Measurements from ENCODE around the gene SAXO1.
A peak's percentile ranks its signal among the peaks of the same experiment; 100 is the strongest.

Gene SAXO1

GRCh38 chr9:18910916-18911315 is 122.1 kb downstream of the SAXO1 start:
- no peak for DNase-seq (ENCODE audit: low read depth)

GRCh38 chr9:18910435-18910834 is 122.6 kb downstream of the SAXO1 start:
- no peak for DNase-seq (ENCODE audit: low read depth)

GRCh38 chr9:18909140-18910018 is 123.6 kb downstream of the SAXO1 start:
- DNase-seq (ENCODE audit: low read depth): no peak

GRCh38 chr9:18907927-18908625 is 124.9 kb downstream of the SAXO1 start:
- no peak for DNase-seq (ENCODE audit: low read depth)

DNA sequence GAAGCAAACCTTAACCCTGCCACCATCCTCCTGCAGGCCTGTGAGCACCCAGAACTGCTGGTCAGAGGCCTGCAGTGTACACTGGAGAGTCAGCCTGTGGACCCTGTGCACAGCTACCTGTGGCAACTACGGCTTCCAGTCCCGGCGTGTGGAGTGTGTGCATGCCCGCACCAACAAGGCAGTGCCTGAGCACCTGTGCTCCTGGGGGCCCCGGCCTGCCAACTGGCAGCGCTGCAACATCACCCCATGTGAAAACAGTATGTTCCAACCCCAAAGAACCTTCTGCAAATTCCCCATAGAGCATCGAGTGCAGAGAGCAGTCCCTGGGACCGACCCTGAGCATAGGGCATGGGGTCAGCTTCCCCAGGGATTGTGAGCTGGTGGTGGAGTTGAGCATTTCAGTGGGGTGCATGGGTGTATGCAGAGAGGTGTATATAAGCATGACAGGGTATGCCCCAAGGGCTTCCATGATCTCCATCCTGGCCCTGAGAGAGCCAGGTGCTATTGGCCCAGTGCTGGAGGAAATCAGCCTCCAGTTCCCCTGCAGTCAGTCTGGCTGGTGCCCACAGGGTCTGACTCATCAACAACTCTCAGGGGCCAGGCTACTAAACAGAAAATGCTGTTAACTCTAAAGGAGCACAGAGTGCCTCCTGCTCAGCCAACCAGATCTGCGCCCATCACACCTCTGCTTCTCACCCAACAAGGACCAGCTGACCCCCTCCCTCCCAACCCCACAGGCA is 126.2 kb downstream of the SAXO1 start:
- DNase-seq (ENCODE audit: low read depth): no peak

- DNase-seq (ENCODE audit: low read depth): peak; percentile 44
Observed at GRCh38 chr9:18905883-18906629, 127.0 kb downstream of the SAXO1 start.

GRCh38 chr9:18905028-18905882 is 127.8 kb downstream of the SAXO1 start:
- peak; percentile 61 for DNase-seq (ENCODE audit: low read depth)

- no peak for DNase-seq (ENCODE audit: low read depth)
Observed at GRCh38 chr9:18903450-18903849, 129.6 kb downstream of the SAXO1 start.

DNA sequence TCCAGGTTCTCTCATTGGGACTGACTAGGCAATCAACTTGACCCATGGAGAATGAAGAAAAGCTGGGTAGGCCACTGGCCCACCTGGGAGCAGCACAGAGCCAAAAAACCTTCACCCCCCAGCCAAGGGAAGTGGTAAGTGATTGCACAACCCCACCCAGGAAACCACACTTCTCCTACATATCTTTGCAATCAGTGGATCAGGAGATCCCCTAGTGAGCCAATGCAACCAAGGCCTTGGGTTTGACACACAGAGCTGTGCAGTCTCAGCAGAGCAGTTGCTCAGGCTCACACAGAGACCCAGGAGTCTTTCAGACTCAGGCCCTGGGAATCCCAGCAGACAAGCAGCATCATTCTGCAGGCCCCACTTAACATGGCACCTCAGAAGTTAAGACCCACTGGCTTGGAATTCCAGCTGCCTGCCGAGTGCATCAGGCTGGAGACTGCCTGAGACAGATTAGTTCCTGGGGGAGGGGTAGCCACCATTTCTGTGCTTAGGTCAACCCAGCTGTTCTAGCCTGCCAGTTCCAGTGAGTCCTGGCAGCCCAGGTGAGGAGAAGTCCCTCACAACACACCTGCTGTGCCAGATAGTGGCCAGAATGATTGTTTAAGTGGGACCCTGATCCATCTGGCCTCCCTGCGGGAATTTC is 136.4 kb downstream of the SAXO1 start:
- no peak for DNase-seq (ENCODE audit: low read depth)

DNA sequence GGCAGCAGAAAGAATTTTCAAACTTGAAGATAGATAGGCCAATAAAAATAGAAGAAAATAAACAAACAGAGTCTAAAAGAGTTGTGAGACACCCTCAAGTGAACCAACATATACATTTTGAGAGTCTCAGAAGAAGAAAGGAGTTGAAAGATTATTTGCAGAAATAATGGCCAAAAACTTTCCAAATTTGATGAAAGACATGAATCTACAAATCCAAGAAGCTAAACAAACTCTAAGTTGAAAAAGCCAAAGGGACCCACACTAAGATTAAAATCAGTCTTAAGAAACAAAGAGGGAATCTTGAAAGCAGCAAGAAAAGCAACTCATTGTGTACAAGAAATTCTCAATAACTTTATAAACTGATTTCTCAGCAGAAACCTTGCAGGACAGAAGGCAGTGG is 137.0 kb downstream of the SAXO1 start:
- DNase-seq (ENCODE audit: low read depth): no peak

DNA sequence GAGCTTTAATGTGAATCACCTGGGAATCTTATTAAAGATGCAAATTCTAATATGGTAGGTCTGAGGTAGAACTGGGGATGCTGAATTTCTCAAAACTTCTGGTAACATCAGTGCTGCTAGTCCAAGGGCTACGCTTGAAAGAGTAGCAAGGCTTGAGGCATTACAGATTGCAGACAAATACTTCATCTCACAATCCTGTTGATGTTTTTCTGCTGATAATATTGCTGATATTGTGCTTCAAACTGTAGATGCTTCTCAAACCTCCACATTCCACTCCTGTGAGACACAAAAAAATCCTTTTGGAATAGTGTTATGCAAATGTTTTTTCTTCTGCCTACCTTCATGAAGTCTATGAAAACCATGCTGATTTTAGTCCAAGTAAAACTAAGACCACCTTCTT is 139.5 kb downstream of the SAXO1 start:
- no peak for DNase-seq (ENCODE audit: low read depth)

- no peak for DNase-seq (ENCODE audit: low read depth)
Observed at GRCh38 chr9:18893046-18893445, 140.0 kb downstream of the SAXO1 start.

GRCh38 chr9:18891946-18892670 is 140.9 kb downstream of the SAXO1 start:
- no peak for DNase-seq (ENCODE audit: low read depth)

DNA sequence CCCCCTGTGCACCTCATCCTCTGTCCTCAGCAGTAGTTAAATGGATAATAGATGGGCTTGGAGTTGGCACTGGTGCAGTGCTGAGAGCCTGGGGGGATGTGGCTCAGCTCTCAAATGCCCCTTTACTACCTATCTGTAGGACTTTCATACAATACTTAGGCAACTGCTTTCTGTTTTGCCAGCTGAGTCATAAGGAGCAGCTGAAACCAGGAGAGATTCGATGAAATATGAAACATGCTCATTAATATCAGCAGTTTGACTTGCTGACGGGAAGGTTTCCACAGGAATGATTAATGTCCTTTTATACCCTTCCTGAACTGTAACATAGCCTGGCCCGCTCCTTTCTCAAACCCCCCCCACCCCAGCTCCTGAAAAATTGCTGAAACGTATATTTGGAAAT is 142.6 kb downstream of the SAXO1 start:
- DNase-seq (ENCODE audit: low read depth): peak; percentile 41

GRCh38 chr9:18889550-18889949 is 143.5 kb downstream of the SAXO1 start:
- no peak for DNase-seq (ENCODE audit: low read depth)

GRCh38 chr9:18888290-18888689 is 144.7 kb downstream of the SAXO1 start:
- no peak for DNase-seq (ENCODE audit: low read depth)

DNA sequence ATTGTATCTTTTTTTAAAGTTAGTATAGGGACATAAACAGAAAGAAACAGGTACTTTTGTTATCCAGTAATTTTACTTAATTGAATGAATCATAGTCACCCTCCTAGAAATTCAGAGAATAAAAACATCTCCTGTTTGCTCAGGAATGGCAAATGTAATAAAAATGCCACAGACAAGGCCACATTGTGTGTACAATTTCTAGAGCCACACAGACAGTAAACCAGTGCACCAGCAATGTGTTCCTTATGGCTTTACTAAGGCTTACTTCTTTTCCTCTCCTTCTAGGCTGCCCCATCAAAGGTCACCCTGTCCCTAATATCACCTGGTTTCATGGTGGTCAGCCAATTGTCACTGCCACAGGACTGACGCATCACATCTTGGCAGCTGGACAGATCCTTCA is 145.5 kb downstream of the SAXO1 start:
- DNase-seq (ENCODE audit: low read depth): no peak

GRCh38 chr9:18881758-18882157 is 151.3 kb downstream of the SAXO1 start:
- DNase-seq (ENCODE audit: low read depth): no peak

DNA sequence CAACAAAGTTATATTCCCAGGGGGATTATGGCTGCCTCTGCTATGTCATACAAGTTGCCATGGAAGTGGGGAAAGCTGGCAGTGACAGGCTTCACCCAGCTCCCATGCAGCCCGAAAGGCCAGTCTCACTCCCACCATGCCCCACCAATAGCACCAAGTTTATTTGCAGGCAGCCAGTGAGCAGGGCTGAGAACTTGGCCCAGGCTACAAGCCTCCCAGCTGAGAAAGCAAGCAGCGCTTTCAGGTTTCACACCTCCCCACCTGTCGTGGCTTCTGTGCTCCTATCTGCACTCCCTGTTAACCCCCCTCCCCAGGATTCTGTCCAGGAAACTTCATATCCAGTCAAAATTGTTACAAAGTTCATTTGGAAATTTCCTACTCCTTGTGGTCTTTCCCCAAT is 155.0 kb downstream of the SAXO1 start:
- no peak for DNase-seq (ENCODE audit: low read depth)

Measured in non-pigmented ciliary epithelial cell (primary cell).